Endothelial cell of umbilical vein (primary cell): Measurements from ENCODE around the gene RAD9A.

Experiments
- CTCF ChIP-seq, 2 donors: IDR thresholded peaks; 1 replicate in 1 of 2; 2 replicates in 1 of 2; pipeline ENCODE4 v1.5.1; 2011; ENCODE audit warnings: low read length in 2 of 2, mild to moderate bottlenecking in 2 of 2, moderate library complexity in 2 of 2, control low read depth in 1 of 2, inconsistent platforms in 1 of 2, low read depth in 1 of 2; ENCODE audit not compliant: insufficient read depth in 1 of 2; ENCODE audit errors: extremely low read depth in 1 of 2
- FOS ChIP-seq: IDR thresholded peaks from 2 replicates; pipeline ENCODE4 v1.6.1; 2011; ENCODE audit warnings: mild to moderate bottlenecking, low read length, moderate library complexity, borderline replicate concordance; ENCODE audit not compliant: insufficient read depth
- MAX ChIP-seq: IDR thresholded peaks from 2 replicates; pipeline ENCODE4 v1.6.1; 2011; ENCODE audit not compliant: insufficient read depth, insufficient read length
- POLR2A ChIP-seq: IDR thresholded peaks from 2 replicates; pipeline ENCODE4 v1.6.1; 2012; ENCODE audit warnings: low read depth, mild to moderate bottlenecking, control low read depth, low read length

GRCh38 chr11:67431346-67432249 lies 39.8 kb downstream of the RAD9A start:
- TF ChIP-seq CTCF (IDR thresholded peaks at IDR 0.05; ENCODE audit: extremely low read depth in 1 of 2, insufficient read depth in 1 of 2, low read depth in 1 of 2, low read length in 2 of 2) (no peak), MAX (no peak), POLR2A (no peak), FOS (no peak)
